Caco-2 (cell line): ENCODE results near the gene C20orf141. TPM values are rescaled to one million over a fixed set of nuclear protein-coding genes. Genes with fewer than 3 reads are reported as not detected.

Experiments
- BruUV-seq: library from RNA; stranded (reverse); fragments of 400-500 nt; replicated peaks from 2 replicates; lab custom pipeline; 2021; lab: Mats Ljungman, UMichigan
- CTCF ChIA-PET: fragments of 300-600 bp; sonication (Branson Sonifier 250); formaldehyde crosslinking; loops from one replicate; lab custom pipeline; 2022; ENCODE audit warnings: antibody characterized with exemption; lab: Charles Lee
- POLR2A ChIA-PET: fragments of 300-600 bp; sonication (Branson Sonifier 250); formaldehyde crosslinking; loops from one replicate; lab custom pipeline; 2022; ENCODE audit warnings: antibody characterized with exemption; lab: Charles Lee
- DNase-seq, 2 experiments: peaks; one replicate each; pipeline versions ENCODE4 v3.0.0 to v3.0.0-alpha.2; 2020 to 2022
- H3K27me3 ChIP-seq: replicated peaks from 2 replicates; pipeline ENCODE4 v1.6.0; 2011; ENCODE audit warnings: low read length; ENCODE audit not compliant: control insufficient read depth, insufficient read depth
- H3K36me3 ChIP-seq: 2 replicates; pipeline ENCODE4 v1.5.1; 2011; ENCODE audit warnings: low read length; ENCODE audit not compliant: control insufficient read depth, insufficient read depth
- H3K4me1 ChIP-seq: fragments of 250-450 bp; sonication (Bioruptor Pico); 2 replicates; pipeline ENCODE4 v1.5.1; 2020; ENCODE audit warnings: mild to moderate bottlenecking
- H3K4me3 ChIP-seq: 2 replicates; pipeline ENCODE4 v1.5.1; 2011; ENCODE audit warnings: low read depth, mild to moderate bottlenecking, control low read depth, low read length
- H3K9me3 ChIP-seq: fragments of 250-450 bp; sonication (Bioruptor Pico); 2 replicates; pipeline ENCODE4 v1.5.1; 2020; ENCODE audit warnings: mild to moderate bottlenecking, moderate library complexity
- H3K27ac Mint-ChIP-seq: one replicate; pipeline ENCODE4 v1.8.0; 2022; ENCODE audit warnings: mixed read lengths; ENCODE audit not compliant: unreplicated experiment
- H3K27me3 Mint-ChIP-seq: one replicate; pipeline ENCODE4 v1.8.0; 2022; ENCODE audit warnings: mixed read lengths; ENCODE audit not compliant: insufficient read depth, unreplicated experiment
- H3K36me3 Mint-ChIP-seq: one replicate; pipeline ENCODE4 v1.8.0; 2022; ENCODE audit warnings: mild to moderate bottlenecking, mixed read lengths; ENCODE audit not compliant: insufficient read depth, unreplicated experiment
- H3K4me1 Mint-ChIP-seq: one replicate; pipeline ENCODE4 v1.8.0; 2022; ENCODE audit warnings: low read depth, mixed read lengths; ENCODE audit not compliant: unreplicated experiment
- H3K4me3 Mint-ChIP-seq: one replicate; pipeline ENCODE4 v1.8.0; 2022; ENCODE audit warnings: mild to moderate bottlenecking, moderate library complexity, mixed read lengths; ENCODE audit not compliant: unreplicated experiment
- H3K9me3 Mint-ChIP-seq: one replicate; pipeline ENCODE4 v1.8.0; 2022; ENCODE audit warnings: mixed read lengths; ENCODE audit not compliant: unreplicated experiment
- CTCF ChIP-seq, 2 experiments: fragments of 200-600 bp in 1 of 2; IDR thresholded peaks; 1 replicate in 1 of 2; 2 replicates in 1 of 2; pipeline versions ENCODE4 v1.5.1 to v1.8.0; 2011 to 2022; ENCODE audit warnings: antibody characterized with exemption in 1 of 2, control low read depth in 1 of 2, inconsistent platforms in 1 of 2, low read depth in 1 of 2, low read length in 1 of 2, mild to moderate bottlenecking in 1 of 2, moderate library complexity in 1 of 2; ENCODE audit not compliant: insufficient read depth in 1 of 2, severe bottlenecking in 1 of 2, unreplicated experiment in 1 of 2
- intact Hi-C: fragments of 100-400 bp; cut with micrococcal nuclease; formaldehyde crosslinking; loops from one replicate; pipeline ENCODE4 v1.10.0; 2022; ENCODE audit not compliant: unreplicated experiment
- total RNA-seq: library from RNA; stranded (reverse); gene quantifications from 2 replicates; pipeline ENCODE4 v1.2.3, GENCODE V29; 2022

Gene C20orf141
- total RNA-seq, 1 experiment from 2014 or later, result not detected

- no TSS peak for BruUV-seq
- H3K36me3 Mint-ChIP-seq, result no peaks in the 10 kb centered on the region
- no peaks in the 10 kb centered on the region for H3K4me1 Mint-ChIP-seq
- no peak for TF ChIP-seq CTCF (IDR thresholded peaks at IDR 0.05; ENCODE audit: insufficient read depth in 1 of 2, low read depth in 1 of 2, low read length in 1 of 2, severe bottlenecking in 1 of 2, unreplicated experiment in 1 of 2)
- Histone ChIP-seq H3K36me3 (no peaks in the 10 kb centered on the region), H3K4me1 (no peaks in the 10 kb centered on the region), H3K9me3 (peaks cover 10% of the 10 kb centered on the region; the same call in 1 of the 2 replicates), H3K4me3 (no peak overlapping the region), H3K27me3 (no peaks in the 10 kb centered on the region)
- ChIA-PET POLR2A (no interaction called here), CTCF (no interaction called here)
- intact Hi-C loops, result no loop called here
- H3K4me3 Mint-ChIP-seq, result no peak overlapping the region
- DNase-seq, result no peak
- H3K27ac Mint-ChIP-seq, result no peak overlapping the region
- peaks cover 18% of the 10 kb centered on the region for H3K9me3 Mint-ChIP-seq
- no peaks in the 10 kb centered on the region for H3K27me3 Mint-ChIP-seq
Measured at GRCh38 chr20:2812189-2812588, 2.6 kb upstream of the C20orf141 start.

GRCh38 chr20:2814076-2814475, 711 bp upstream of the C20orf141 start:
- ChIA-PET POLR2A (no interaction called here), CTCF (no interaction called here)
- Mint-ChIP-seq H3K27ac (no peak overlapping the region), H3K27me3 (no peaks in the 10 kb centered on the region), H3K4me1 (no peaks in the 10 kb centered on the region), H3K9me3 (peaks cover 18% of the 10 kb centered on the region), H3K36me3 (no peaks in the 10 kb centered on the region), H3K4me3 (no peak overlapping the region)
- no peak for TF ChIP-seq CTCF (IDR thresholded peaks at IDR 0.05; ENCODE audit: insufficient read depth in 1 of 2, low read depth in 1 of 2, low read length in 1 of 2, severe bottlenecking in 1 of 2, unreplicated experiment in 1 of 2)
- Histone ChIP-seq H3K27me3 (no peaks in the 10 kb centered on the region), H3K9me3 (peaks cover 10% of the 10 kb centered on the region; the same call in 1 of the 2 replicates), H3K4me1 (no peaks in the 10 kb centered on the region), H3K36me3 (no peaks in the 10 kb centered on the region), H3K4me3 (no peak overlapping the region)
- no peak for DNase-seq
- intact Hi-C loops, result no loop called here
- no TSS peak for BruUV-seq

GRCh38 chr20:2815242-2815900, 584 bp downstream of the C20orf141 start:
- intact Hi-C loops, result no loop called here
- no peak overlapping the region for H3K4me3 Mint-ChIP-seq
- Histone ChIP-seq H3K36me3 (no peaks in the 10 kb centered on the region), H3K4me3 (no peak overlapping the region), H3K9me3 (peaks cover 10% of the 10 kb centered on the region; the same call in 1 of the 2 replicates), H3K27me3 (no peaks in the 10 kb centered on the region), H3K4me1 (peaks cover 8% of the 10 kb centered on the region; the same call in 1 of the 2 replicates)
- CTCF ChIA-PET, result no interaction called here
- no peaks in the 10 kb centered on the region for H3K36me3 Mint-ChIP-seq
- TF ChIP-seq CTCF (IDR thresholded peaks at IDR 0.05; ENCODE audit: insufficient read depth in 1 of 2, low read depth in 1 of 2, low read length in 1 of 2, severe bottlenecking in 1 of 2, unreplicated experiment in 1 of 2), result no peak
- BruUV-seq, result no TSS peak
- POLR2A ChIA-PET, result no interaction called here
- H3K27ac Mint-ChIP-seq, result no peak overlapping the region
- H3K9me3 Mint-ChIP-seq, result peaks cover 18% of the 10 kb centered on the region
- no peak for DNase-seq
- H3K4me1 Mint-ChIP-seq, result peaks cover 7% of the 10 kb centered on the region
- H3K27me3 Mint-ChIP-seq, result no peaks in the 10 kb centered on the region
